ENCODE results near the gene IGHMBP2. TPM values are rescaled to one million over a fixed set of nuclear protein-coding genes. Genes with fewer than 3 reads are reported as not detected.

Gene IGHMBP2
- total RNA-seq, 2 experiments from 2014 or later = 21.1 to 24.9 TPM

GRCh38 chr11:68956547-68957254 lies 53.0 kb downstream of the IGHMBP2 start:
- ATAC-seq = no peak
- CTCF ChIA-PET = interaction anchor here (1.3 kb wide), 1 partner anchor 15 kb away, joined by 9 read pairs; no protein-coding TSS in a partner anchor

GRCh38 chr11:68958211-68958610 lies 54.5 kb downstream of the IGHMBP2 start:
- intact Hi-C loops (cut with micrococcal nuclease) = no loop called here
- no peak for TF ChIP-seq CTCF (IDR thresholded peaks at IDR 0.05)
- no peak for ATAC-seq
- ChIA-PET CTCF (interaction anchor here (0.9 kb wide), 1 partner anchor 131 kb away, joined by 3 read pairs; no protein-coding TSS in a partner anchor), POLR2A (no interaction called here)
- H3K36me3 Mint-ChIP-seq (ENCODE audit: low read depth) = no peaks in the 10 kb centered on the region
- no peak overlapping the region for H3K4me3 Mint-ChIP-seq
- no peaks in the 10 kb centered on the region for H3K27me3 Mint-ChIP-seq
- H3K27ac Mint-ChIP-seq = no peak overlapping the region
- peaks cover 12% of the 10 kb centered on the region for H3K4me1 Mint-ChIP-seq (ENCODE audit: low read depth)
- H3K9me3 Mint-ChIP-seq = no peaks in the 10 kb centered on the region
- no peak for DNase-seq

More at GRCh38 chr11:68956547-68957254, 53.0 kb downstream of the IGHMBP2 start:
- Mint-ChIP-seq H3K4me3 (no peak overlapping the region), H3K27me3 (no peaks in the 10 kb centered on the region), H3K9me3 (no peaks in the 10 kb centered on the region), H3K27ac (no peak overlapping the region), H3K36me3 (ENCODE audit: low read depth) (no peaks in the 10 kb centered on the region), H3K4me1 (ENCODE audit: low read depth) (peaks cover 5% of the 10 kb centered on the region)
- intact Hi-C loops (cut with micrococcal nuclease) = no loop called here
- POLR2A ChIA-PET = no interaction called here
- no peak for TF ChIP-seq CTCF (IDR thresholded peaks at IDR 0.05)
- no peak for DNase-seq

GRCh38 chr11:68959465-68960293 lies 56.0 kb downstream of the IGHMBP2 start:
- H3K36me3 Mint-ChIP-seq (ENCODE audit: low read depth) = no peaks in the 10 kb centered on the region
- peaks cover 14% of the 10 kb centered on the region for H3K4me1 Mint-ChIP-seq (ENCODE audit: low read depth)
- ChIA-PET POLR2A (no interaction called here), CTCF (no interaction called here)
- H3K4me3 Mint-ChIP-seq = no peak overlapping the region
- H3K27ac Mint-ChIP-seq = no peak overlapping the region
- no peaks in the 10 kb centered on the region for H3K27me3 Mint-ChIP-seq
- DNase-seq = no peak
- intact Hi-C loops (cut with micrococcal nuclease) = no loop called here
- no peak for TF ChIP-seq CTCF (IDR thresholded peaks at IDR 0.05)
- H3K9me3 Mint-ChIP-seq = no peaks in the 10 kb centered on the region
- no peak for ATAC-seq

GRCh38 chr11:68960294-68961071 lies 56.8 kb downstream of the IGHMBP2 start:
- intact Hi-C loops (cut with micrococcal nuclease) = no loop called here
- no peak for DNase-seq
- CTCF ChIA-PET = no interaction called here

More at GRCh38 chr11:68960294-68961071, 56.8 kb downstream of the IGHMBP2 start:
- no peak overlapping the region for H3K4me3 Mint-ChIP-seq
- ATAC-seq = no peak
- H3K9me3 Mint-ChIP-seq = no peaks in the 10 kb centered on the region
- no peaks in the 10 kb centered on the region for H3K36me3 Mint-ChIP-seq (ENCODE audit: low read depth)
- H3K4me1 Mint-ChIP-seq (ENCODE audit: low read depth) = peaks cover 10% of the 10 kb centered on the region
- POLR2A ChIA-PET = no interaction called here
- no peaks in the 10 kb centered on the region for H3K27me3 Mint-ChIP-seq
- no peak overlapping the region for H3K27ac Mint-ChIP-seq
- TF ChIP-seq CTCF (IDR thresholded peaks at IDR 0.05) = no peak
